NCI-H2107 treated with DMSO at 0.1 percent for 48 hours (cell line): ENCODE results near the gene BTLA.
"Not testable (repeated sequence)": the region's sequence is repeated elsewhere in the genome, so short reads cannot be mapped to it uniquely, and the experiment has no call there.

Source experiments
- DNase-seq: peaks from one replicate; lab custom pipeline; 2025; ENCODE audit not compliant: unreplicated experiment; lab: John Stamatoyannopoulos, UW

The BTLA gene

DNA sequence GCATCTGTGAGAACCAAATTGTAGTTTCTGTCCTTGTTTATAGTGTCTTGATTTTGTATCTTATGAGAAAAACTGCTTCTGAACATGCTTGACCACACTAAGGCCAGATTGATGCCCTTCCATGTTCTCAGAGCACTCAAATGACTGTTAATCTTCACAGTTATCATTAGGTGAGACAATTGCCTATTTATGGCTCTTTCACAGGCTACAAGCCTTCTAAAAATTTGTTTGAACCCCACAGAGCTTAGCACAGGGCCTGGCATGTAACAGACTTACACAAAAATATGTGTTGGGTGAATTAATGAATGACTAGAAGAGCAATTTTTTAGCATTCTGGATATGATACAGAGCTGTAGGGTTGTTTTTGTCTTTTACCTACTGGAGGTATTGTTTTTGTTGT, 43.1 kb downstream of the BTLA start:
- no peak for DNase-seq

DNA sequence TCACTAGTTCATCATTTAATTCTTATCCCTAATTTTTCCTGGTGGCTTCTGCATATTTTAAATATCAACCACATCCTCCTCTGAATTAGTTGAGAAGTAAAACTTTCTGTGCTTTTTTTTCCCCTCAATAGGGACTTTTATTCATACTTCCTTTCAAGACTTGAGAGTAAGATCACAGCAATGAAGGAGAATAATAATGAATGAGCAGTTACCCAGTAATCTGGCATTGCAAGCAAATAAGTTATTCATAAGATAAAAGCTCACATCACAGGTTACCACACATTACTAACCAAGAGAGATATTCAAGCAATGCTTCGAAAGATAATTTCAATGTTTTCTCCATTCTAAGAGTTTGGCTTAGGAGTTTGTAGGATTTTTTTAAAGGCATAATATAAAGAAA, 50.3 kb downstream of the BTLA start:
- DNase-seq, result no peak

DNA sequence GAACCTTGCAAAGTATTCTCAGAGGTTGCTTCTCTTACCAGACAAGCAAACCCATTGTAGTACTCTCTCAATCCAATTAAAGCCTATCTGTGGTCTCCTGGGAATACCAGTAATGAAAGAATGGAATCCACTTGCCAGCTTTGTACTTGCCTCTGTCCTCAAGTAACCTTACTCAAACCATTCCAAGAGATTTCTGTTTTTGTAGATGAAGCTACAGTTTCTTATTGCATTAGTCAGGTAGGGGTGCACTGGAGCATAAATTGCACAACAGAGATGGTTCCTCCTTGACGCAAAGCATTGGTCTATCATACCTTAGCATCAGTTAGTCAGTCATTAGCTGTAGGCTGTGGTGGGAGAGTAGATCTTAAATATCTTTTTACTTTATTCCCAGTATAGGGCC, 52.9 kb downstream of the BTLA start:
- peak; percentile 63 for DNase-seq

DNA sequence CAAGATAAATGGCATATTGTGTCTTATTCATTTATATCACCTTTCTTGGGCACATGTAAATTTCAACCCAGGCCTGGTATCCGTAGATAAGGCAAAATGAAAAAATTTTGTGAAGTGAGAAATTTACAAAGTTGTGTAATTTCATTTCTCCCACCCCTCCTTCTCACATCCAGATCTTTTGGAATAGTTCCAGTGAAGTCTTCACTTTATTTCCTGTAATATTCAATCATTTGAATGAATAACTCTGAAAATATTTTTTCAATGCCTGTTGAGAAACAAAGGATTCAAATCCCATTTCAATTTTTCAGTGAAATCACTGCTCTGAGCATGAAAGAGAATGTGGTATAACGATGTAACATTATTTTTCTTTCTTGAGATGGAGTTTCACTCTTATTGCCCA, 53.4 kb downstream of the BTLA start:
- DNase-seq, result no peak

DNA sequence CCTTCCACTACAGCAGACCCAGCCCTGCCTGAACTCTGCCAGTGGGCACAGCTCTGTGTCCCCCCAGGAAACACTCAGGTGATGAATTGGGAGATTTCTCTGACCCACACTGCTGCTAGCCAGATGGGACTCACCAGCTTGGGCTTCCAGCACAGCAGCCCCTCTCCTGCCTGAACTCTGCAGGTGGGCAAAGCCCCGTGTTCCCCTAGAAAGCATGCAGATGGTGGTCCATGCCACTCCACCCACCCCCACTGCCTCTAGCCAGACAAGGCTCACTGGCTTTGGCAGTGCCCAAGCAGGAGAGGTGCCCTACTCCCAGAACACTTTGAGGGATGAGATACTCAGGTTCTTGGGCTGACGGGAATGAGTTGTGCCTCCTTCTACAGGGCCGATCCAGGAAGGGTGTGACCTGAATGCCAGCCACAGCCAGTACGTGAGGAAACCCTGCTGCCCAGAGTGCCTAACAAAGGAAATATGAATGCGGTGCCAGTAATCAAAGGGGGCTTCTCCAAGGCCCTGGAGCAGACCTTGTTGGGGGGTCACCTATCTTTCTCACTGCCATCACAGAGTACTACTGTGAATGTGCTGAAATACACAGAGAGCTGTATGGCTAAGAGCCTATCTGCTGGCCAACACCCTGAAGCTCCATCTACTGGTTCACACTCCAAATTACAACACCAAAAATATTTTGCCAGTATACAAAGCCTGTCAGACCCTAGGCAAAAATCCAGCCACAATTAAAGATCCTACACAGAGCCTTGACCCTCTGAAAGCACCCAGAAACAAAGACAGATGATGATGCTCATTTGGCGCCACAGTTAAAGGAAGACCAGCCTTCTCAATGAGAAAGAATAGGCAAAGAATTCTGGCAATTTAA, 61.9 kb downstream of the BTLA start:
- DNase-seq, result peak; percentile 8

DNA sequence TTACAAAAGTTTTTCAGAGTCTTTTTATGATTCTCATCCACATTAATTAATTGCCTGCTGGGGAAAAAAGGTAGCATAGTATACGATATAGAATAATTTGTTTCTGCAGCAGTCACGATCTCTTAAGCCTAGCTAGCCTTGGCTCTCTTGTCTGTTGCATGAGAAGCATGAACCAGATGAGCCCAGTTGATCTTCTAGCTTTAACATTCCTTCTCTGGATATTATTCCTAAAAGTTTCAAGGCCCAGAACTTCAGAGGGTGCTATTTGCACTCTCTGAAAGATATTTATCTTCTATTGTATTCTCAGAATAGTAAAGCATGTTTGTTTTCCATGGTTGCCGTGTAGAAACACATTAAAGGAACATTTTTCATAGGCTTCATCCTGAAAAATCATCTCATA, 69.3 kb downstream of the BTLA start:
- no peak for DNase-seq

DNA sequence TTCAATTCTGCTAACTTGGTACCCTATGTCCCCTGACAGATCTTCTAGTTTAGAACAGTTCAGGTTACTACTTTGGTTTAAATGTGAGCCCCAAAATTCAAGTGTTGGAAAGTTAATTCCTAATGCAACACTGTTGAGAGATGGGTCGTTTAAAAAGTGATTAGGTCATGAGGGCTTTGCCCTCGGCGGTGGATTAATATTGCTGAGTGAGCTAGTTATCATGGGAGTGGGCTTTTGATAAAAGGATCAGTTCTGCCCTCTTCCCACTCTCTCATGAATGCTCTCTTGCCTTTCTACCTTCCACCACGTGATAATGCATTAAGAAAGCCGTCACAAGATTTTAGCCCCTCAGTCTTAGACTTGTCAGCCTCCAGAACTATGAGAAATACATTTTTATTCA, 72.1 kb downstream of the BTLA start:
- no peak for DNase-seq

DNA sequence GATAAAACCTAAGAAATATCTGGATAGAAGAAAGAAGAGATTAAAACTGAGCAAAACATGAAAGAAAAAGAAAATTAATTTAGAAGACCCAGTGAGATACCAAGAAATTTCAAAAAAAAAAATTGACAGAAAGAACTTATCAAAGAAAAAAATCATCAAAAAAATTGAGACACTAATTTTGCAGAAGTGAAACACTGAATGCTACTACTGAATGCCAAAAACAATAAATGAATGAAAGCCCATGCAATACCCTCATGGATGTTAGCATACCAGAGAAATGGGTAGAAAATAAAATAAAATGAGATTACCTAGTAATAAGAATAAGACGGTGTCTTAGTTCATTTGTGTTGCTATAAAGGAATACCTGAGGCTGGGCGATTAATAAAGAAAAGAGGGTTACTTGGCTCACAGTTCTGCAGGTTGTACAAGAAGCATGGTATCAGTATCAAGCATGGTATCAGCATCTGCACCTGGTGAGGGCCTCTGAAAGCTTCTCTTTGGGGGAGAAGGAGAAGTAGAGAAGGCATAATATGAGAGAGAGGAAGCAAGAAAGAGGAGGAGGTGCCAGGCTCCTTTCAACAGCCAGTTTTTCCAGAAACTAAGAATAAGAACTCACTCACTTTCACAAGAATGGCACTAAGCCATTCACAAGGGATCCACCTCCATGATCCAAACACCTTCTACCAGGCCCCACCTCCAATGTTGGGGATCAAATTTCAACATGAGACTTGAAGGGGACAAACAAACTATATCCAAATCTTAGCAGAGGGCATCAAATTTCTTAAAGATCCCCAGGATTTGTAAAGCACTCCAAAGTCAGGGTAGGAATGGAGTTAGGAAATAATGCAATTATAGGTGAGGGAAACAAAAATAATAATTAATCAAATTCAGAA, 73.2 kb downstream of the BTLA start:
- DNase-seq, result no peak

DNA sequence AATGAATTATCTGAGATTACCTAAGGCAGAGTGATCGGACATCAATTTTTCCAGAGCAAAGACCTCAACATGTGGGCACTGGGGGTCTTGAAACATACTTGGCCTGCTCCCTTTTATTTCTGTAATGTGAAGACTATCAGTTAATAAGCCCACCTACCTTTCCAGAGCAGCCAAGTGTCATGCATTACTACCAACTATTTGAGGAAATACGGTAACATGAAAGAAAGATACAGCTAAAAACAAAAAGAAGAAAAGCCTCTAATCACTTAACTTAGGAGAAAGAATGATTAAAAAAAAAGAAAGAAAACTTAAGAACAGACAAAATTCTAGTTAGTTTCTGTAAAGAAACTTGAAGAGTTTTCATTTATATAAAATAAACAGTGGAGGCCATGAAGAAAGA, 73.9 kb downstream of the BTLA start:
- DNase-seq, result no peak

DNA sequence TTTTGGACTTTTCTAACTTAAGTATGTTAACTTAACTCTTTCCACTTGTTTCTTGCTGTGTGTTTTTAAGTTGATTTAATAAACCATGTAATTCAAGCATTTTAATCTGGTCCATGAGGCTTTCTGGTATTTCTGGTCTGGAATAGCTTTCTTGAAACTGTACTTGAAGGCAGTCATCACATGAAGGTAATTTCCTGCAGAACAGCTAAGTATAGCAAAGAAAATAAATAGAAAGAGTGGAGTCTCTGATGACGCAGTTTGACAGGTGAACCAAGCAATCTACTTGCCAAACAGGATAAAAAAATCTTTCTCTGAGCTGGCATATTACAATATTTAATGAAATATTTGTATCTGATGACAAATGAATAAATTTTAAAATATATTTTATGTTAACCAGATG, 74.9 kb downstream of the BTLA start:
- DNase-seq, result no peak

DNA sequence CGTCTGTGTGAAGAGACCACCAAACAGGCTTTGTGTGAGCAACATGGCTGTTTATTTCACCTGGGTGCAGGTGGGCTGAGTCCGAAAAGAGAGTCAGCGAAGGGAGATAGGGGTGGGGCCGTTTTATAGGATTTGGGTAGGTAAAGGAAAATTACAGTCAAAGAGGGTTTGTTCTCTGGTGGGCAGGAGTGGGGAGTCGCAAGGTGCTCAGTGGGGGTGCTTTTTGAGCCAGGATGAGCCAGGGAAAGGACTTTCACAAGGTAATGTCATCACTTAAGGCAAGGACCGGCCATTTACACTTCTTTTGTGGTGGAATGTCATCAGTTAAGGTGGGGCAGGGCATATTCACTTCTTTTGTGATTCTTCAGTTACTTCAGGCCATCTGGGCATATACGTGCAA, 76.4 kb downstream of the BTLA start:
- DNase-seq, result not testable (repeated sequence)

DNA sequence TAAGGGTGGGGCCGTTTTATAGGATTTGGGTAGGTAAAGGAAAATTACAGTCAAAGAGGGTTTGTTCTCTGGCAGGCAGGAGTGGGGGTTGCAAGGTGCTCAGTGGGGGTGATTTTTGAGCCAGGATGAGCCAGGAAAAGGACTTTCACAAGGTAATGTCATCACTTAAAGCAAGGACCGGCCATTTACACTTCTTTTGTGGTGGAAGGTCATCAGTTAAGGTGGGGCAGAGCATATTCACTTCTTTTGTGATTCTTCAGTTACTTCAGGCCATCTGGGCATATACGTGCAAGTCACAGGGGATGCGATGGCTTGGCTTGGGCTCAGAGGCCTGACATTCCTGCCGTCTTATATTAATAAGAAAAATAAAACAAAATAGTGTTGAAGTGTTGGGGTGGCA, 80.7 kb downstream of the BTLA start:
- not testable (repeated sequence) for DNase-seq

DNA sequence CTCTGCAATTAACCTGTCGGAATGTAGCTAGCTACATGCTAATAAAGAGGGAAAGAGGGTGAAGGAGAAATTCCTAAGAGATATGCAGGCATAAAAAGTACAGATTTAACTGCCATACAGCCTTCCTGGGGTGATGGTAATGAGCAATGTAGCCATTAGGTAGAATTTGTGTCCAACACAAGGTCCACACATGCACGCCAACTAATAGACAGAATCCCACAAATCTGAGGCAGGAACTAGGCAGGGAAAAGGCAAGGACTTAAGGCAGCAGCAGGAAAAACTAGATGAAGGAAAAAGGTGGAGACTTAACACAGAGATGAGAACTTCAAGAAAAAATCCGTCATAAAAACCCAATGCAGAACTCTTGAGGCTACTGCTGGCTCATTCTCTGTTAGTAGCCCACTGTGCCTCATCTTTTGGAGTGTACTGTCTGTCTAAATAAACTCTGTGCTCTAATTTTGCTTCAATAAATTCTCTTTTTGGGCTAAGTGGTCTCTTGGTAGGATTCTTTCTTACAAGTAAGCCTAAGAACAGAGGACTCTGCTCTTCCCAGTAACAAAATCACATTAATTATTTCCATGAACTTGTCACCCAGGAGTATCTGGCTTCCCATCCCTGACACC, 81.5 kb downstream of the BTLA start:
- DNase-seq, result no peak

DNA sequence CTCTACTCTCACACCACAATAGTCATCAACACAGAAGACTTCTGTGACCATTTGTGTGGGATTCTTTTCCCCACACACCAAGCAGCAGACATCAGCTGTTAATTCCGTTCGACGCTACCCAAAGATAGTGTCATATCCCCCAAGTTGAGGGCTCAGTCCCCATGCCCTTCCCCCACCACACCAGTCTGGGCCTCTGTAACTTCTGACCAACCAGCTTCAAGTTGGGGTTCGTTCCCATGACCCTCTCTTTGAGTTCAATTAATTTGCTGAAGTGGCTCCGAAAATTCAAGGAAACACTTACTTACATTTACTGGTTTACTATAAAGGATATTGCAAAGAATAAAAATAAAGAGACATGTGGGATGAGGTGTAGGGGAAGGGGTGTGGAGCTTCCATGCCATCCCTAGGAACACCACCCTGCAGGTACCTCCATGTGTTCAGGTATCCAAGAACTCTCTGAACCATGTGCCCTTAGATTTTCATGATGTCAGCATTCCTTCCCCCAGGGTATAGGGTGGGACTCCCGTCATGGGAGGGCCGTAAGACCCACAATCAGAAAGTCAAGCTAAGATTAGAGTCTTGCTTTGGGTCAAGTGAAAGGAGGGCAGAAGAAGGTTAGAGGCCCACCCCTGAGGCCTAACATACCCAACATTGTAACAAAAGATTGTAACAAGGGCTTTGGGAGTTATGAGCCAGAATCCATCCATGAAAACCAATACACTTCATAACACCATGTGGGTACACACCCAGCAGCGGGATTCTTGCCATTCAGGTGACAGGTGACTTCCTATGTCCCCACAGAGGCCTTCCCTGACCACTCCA, 82.7 kb downstream of the BTLA start:
- no peak for DNase-seq

DNA sequence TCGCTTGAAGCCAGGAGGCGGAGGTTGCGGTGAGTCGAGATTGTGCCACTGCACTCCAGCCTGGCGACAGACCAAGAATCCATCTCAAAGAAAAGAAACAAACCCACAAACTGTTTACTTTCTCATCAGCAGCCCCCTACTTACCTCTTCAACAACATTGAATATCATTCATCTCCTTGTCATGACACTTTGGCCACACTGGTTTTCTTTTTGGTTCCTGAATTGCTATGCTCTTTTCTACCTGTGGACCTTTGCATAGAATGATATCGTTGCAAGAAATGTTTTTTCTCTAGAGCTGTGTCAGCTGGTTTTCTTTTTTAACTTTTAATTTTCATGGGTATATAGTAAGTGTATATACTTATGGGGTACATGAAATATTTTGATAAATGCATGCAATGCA, 83.9 kb downstream of the BTLA start:
- DNase-seq, result no peak
